Activated CD8-positive, alpha-beta memory T cell treated with anti-CD3 and anti-CD28 coated beads for 1 hour (primary cell): ENCODE results near the gene NEUROG3.
"Not testable (repeated sequence)": the region's sequence is repeated elsewhere in the genome, so short reads cannot be mapped to it uniquely, and the experiment has no call there.

ENCODE experiments used
- DNase-seq, 2 donors: peaks; one replicate each; pipeline ENCODE4 v3.0.0-alpha.2; 2020; ENCODE audit warnings: low read depth in 1 of 2; ENCODE audit errors: extremely low read depth in 1 of 2

The NEUROG3 gene

DNA sequence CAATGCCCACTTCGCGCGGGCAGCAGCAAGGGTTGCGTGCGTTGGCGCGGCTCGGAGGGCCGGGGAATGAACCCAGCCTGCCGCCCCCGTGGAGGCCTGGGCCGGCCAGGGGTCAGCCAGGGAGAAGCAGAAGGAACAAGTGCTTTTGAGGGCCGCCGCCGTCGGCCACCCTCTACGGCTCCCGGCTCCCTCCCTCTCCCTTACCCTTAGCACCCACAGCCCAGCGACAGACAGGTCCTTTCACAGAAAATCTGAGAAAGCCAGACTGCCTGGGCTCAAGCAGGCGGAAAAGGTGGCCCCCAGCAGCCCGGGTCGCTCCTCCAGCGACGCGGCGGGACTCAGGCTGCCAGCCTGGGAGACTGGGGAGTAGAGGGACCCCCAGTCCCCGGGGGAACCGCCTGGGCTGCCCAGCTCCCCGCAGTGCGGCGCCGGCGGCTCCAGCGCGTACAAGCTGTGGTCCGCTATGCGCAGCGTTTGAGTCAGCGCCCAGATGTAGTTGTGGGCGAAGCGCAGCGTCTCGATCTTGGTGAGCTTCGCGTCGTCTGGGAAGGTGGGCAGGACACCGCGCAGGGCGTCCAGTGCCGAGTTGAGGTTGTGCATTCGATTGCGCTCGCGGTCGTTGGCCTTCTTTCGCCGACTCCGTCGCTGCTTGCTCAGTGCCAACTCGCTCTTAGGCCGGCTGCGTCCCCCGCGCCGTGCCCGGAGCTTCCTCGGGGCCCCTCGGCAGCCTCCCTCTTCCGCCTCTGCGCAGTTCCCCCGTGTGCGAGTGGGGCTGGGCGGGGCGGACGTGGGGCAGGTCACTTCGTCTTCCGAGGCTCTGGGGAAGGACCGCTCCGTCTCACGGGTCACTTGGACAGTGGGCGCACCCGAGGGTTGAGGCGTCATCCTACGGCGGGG lies 815 bp downstream of the NEUROG3 start:
- no peak for DNase-seq

DNA sequence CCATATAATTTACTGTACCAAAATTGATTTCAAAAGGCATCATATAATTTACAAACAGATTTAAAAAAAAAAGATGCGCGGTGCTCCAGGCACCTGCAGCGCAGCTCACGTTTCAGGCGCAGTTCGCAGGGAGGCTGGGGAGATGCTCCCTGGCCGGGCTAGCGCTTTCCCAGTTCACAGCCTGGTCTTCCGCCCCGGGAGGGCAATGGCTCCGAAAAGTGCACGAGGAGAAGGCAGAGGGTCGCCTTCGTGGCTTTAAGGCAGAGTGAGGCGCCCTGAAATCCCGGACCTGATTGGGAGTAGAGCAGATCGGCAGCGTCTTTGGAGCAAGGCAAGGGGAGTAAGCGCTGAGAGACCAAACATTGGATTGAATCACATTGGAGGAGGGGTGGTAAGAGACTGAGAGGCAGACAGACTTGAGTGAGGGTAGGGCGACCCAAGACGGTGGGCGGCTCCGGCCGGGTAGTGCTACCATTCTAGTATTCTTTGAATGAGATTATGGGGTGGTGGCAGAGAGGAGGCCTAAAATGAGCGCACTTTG lies 1.5 kb downstream of the NEUROG3 start:
- no peak for DNase-seq

DNA sequence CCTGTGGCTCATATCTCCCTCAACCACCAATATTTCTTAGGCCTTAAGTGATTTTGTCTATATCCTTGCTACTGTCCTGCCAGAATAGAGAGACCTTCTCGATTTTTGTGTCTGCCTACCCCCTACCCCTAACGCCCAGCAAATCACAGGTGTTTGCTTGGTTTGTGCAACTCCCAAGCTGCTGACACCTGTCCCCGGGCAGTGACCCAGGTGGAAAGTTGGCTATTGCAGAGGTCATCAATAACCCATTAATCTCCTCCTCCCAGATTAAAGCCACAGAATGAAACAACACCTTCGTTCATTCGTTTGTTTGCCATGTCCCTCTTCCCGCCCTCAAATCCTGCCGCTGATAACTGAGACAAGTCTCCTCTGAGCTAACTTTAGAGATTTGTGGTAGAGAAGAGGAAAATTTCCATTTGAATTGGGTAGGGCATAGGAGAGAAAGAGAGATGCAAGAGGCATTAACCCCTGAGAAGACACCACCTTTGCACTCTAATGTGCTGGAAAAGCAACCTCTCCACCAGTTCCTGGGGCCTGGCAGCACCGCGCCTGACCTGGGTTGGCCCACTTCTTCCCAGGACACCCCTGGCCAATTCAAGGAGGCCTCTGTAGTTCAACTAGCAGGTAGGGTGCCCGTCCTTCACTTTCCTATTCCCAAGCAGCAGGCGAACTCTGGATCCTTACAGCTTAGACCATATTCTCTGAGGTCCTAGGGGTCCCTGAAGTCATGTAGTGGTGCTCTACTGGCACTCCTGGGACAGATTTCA lies 3.0 kb downstream of the NEUROG3 start:
- no peak for DNase-seq

DNA sequence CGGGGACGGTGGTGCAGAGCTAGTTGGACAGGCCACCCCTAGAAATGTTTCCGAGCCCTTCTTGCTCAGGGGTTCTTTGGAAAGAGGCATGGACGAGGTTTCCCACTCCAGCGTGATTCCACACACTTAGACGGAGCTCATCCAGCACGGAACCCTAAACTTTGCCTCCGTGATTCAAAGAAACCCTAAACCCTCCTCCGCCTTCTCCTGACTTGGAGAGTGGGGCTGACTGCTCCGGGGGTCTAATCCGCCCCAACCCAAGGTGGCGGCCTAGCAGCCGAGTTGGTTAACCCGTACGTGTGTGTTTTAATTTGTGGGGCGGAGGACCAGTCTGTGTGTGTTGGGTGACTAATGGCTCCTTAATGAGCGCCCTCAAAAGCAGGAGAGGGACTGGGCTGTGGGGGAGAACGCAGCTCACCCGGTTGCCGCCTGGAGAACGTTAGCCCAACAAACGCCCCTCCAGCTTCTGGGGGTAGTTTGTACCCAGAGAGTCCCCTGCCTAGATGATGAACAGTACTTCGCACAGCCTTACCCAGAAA lies 3.8 kb downstream of the NEUROG3 start:
- DNase-seq = no peak

DNA sequence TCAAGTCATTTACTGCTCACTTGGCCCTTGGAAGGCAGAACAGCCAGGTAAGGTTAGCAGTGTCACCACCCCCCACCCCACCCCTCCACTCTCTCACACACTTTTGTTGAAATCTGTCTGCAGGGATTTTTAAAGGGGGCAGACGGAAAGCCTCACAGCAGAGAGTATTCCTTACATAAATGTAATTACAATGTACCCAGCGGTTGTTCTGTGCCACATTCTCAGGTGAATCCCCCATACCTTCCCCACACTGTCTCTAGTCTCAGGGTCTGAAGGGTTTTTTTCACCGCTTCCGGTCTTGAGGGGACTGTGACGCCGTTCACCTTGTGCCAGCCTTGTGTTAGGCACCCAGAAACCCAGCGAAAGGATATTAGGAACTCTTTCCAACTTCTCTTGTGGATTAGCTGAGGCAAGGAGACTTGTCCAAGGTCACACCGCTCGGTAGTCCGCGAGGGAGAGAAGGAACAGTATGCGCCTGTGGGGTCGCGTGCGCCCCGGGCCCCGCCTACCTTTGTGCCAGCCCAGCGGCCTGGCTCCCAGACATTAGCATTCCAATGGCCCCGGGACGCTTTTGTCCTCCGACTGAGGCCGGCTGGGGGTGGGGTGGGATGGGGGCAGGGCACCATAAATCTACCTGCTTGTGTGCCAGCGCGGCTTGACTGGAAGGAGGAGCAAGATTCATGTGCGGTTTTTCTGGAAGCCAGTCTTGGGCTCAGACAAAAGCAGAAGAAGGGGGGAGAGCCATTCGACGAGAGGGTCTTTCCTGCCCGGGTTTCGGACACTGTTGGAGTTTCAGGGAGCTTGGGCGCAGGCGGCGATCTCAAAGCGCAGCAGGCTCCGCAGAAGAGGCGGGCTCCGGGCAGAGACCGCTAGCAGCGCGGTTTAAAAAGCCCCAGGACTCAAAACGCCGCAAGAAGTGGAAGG lies 4.5 kb downstream of the NEUROG3 start:
- DNase-seq = no peak

DNA sequence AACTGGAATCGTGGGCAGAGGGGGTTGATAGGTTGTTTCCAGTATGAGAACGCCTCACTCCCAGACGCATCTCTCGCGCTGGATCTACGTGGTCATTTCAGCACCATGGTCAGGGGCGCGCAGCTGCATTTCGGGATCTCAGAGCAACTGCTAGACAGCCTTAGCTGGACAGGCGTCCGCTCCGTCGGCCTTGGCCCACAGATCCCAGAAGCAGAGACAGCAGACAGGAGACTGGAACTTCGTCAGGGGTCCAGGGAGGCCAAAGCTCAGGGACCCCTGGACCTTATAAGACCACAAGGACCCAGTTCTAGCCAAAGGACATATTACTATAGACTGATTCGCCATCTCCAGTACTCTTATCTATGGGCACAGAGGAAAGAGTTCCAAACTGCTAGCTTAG lies 5.3 kb downstream of the NEUROG3 start:
- DNase-seq = no peak

DNA sequence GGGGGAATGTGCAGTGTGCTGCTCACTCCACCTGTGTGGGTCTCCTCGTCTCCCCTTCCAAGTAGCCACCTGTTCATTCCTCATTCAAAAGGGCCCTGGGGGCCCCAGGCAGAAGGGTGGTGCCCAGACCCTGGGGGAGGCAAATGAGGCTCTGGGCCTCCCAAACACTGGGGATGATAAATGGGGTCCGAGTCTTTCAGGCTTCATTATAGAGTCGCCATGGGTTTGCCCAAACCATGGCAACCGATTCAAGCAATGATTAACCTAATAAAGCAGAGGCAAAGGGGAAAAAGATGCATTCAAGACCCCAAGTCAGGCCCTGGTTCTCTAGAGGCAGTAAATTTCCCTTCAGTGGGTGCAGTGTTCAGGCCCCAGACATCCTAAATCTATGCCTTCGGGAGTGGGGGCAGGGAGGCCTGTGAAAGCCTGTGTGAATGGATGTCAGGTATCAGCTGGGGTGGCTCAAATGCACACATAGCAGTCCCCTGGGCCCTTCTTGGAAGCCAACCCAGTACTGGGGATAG lies 10.4 kb downstream of the NEUROG3 start:
- no peak for DNase-seq

DNA sequence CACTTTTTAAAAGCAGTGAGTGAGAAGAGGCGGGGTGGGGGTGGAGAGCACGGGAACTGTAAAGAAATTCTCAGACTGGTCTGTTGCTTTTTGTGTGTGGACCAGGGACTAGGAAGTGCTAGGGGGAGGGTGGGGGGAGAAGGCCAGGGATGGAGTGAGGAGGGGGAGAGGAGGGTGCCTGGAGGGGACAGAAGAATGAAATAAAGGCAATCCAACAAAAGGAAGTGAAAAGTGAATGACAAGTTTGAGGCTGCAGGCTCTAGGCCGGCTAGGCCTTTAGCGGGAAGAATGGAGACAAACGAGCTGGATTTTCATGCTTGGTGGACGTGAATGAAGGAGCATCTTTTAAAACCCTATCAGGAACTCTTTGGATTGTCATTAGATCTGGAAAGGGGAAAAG lies 13.7 kb downstream of the NEUROG3 start:
- no peak for DNase-seq

DNA sequence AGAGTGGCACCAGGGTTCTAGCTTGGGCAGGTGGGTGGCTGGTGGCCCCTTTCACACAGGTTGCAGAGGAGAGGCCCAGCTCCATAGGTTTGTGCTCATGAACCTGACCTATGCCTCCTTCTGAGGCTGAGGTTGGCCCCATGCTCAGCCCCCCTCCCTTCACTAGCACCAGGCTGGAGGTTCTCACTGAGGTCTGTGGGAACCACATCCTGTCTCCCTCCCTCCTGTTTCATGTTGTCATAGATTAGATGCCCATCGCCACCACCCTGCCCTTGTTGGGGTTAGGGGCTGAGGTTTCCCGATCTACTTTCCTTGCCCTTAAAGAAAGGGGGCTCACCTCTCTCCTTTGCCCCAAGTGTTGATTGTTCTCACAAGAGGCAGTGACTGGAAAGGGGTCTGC lies 14.7 kb downstream of the NEUROG3 start:
- DNase-seq = no peak

DNA sequence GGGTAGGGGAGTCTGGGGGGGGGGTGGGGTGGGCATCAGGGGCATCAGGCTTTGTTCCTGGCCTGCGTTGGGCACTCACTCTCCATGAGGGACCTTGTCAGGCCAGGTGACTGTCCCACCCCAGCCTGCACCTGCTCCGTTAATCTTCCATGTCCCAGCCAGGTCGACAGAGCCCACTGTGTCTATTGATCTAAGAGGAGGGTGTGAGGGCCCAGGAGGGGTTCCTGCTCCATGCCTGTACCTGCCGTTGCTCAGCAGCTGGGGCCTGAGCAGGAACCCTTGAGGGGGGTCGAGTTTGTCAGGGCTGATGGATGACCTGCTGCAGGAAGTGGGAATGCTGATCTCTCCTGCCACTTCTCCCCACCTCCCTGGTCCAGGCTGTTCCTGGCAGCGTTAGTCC lies 18.6 kb downstream of the NEUROG3 start:
- no peak for DNase-seq

DNA sequence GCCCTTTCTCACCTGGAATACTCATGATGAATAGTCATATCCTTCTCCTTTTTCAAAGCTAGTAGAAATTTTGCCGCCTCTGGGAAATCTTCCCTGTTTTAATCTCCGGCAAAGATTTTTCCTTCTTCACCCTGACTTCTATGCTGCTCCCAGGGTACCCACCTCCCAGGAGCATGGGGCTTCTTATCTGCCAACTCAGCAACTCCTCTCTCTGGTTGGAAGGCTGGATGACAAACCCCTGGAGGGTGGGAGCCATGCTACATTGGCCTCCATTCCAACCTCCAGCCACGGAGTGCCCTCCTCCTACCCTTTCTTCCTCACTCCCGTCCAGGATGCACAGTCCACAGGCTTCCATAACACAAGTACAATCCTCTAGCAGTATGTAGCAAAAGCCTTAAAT lies 19.9 kb downstream of the NEUROG3 start:
- DNase-seq = no peak

DNA sequence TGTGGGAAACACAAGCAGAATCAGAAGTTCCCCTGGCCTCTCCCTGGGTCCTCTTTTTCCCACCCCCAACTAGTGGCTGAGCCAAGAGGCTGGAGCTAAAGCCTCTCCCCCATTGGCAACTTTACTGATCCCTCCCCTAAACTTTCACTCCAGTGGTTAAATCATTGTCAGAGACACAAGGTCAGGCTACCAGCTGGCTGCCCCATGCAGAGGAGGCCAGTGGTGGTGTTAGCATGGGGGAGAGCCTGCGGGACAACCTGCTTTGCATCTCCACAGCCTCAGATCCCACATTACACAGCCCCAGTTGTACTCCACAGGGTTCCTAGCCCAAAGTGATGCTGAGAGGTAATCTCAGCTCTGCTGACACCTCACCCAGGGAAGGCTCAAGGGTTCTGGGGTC lies 21.0 kb downstream of the NEUROG3 start:
- no peak for DNase-seq

DNA sequence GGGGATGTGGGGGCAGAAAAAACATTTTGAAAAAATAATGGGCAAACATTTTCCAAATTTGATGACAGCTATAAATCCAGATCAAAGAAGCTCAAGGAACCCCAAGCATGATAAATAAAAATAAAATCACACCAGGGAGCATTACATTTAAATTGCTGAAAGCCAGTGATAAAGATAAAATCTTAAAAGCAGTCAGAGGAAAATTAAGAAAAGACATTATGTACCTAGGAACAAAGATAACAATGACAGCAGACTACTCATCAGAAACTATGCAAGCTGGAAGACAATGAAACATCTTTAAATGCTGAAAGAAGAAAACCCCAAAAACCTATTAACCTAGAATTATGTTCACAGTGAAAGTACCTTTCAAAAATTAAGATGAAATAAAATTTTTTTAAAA lies 23.3 kb downstream of the NEUROG3 start:
- DNase-seq = no peak

DNA sequence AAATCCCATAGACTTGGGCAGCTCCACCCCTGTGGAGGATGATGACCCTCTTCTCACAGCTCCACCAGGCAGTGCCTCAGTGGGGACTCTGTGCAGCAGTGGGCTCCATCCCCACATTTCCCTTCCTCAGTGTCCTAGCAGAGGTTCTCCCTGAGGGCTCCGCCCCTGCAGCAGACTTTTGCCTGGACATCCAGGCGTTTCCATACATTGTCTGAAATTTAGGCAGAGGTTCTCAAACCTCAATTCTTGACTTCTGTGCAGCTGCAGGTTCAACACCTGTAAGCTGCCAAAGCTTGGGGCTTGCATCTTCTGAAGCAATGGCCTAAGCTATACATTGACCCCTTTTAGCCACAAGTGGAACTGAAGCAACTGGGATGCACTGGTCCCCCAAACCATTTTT lies 31.8 kb downstream of the NEUROG3 start:
- DNase-seq = no peak

DNA sequence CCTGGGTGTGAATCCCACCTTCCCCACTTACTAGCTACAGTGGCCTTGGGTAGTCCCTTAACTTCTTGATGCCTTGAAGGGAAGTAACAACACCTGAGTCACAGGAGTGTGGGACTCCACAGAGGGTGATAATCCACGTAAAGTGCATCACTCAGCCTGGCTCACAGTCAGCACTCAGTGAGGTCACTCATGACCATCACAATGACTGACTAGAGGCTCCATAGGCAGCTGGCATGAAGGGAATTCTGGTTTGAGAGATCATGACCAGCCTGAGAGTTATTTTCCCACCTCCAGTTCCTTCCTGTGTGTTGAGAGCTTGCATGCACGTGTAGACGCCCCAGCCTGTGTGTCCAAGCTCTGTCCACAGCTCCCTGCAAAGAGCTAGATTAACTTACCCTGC lies 34.8 kb downstream of the NEUROG3 start:
- DNase-seq = no peak

DNA sequence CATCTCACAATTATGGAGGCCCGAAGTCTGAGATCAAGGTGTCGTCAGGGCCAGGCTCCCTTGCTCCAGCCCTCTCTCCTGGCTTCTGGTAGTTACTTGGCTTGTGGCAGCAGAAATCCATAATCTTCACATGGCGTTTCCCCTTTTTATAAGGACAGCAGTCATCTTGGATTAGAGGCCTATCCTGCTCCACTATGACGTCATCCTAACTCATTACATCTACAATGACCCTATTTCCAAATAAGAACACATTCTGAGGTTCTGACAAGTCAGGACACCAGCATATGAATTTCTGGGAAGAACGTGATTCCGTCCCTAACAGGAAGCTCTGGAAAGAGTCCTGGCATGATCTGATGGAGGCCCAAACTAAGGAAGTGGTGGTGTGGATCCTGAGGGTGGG lies 35.8 kb downstream of the NEUROG3 start:
- no peak for DNase-seq

DNA sequence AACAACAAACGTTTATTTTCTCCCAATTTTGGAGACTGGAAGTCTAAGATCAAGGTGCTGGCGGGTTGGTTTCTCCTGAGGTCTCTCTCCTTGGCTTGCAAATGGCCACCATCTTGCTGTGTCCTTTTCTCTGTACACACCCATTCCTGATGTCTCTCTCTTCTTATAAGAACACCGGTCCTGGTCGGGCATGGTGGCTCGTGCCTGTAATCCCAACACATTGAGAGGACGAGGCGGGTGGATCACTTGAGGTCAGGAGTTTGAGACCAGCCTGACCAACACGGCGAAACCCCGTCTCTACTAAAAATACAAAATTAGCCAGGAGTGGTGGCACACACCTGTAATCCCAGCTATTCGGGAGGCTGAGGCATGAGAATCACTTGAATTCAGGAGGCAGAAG lies 36.7 kb downstream of the NEUROG3 start:
- DNase-seq = not testable (repeated sequence)

DNA sequence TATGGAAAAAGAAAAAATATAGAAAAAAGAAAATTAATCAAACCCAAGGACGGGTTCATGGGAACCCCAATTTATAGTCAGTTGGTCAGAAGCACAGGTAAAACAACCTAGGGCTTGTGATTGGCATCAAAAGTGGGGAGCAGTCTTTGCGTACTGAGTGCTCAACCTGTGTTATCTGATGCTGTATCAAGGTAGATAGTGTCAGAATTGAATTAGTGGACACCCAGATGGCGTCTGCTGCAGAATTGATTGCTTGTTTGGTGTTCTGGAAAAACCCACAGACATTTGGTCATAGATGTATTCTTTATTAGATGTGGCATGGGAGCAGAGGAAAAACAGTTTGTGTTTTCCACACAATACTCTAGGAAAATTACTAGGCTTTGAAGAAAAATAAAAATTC lies 39.6 kb downstream of the NEUROG3 start:
- no peak for DNase-seq

DNA sequence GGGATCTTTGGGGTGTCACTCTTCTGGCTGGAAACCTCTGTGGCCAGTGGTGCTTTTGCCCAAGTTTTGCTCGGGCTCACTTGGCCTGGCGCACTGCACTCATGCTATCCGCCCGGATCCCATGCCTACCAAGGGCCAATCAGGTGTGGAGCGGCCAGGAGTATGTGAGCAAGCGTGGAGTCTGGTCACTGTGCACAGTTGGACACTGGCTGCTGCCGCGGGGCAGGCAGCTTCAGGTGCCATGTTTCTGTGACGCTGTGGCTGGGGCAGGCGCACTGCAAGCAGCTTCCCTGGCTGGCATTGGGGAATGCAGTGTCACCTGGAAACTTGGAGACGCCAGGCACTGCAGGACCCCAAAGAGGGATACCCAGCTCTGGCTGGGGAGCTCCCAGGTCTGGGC lies 45.3 kb downstream of the NEUROG3 start:
- no peak for DNase-seq
